Measurements from ENCODE around the gene VSTM4. TPM values are rescaled to one million over a fixed set of nuclear protein-coding genes. Genes with fewer than 3 reads are reported as not detected.

VSTM4 gene
- total and polyA plus RNA-seq, 9 of the 15 experiments (the other 6 are each of a cell fraction or from before 2014, with no cell fraction given), result 1.0 to 7.9 (median 3.0) TPM

- Histone ChIP-seq H3K4me3 (no peak overlapping the region), H3K9me3 (replicated peaks; ENCODE audit: control insufficient read depth, insufficient read depth, low read depth, low read length) (no peaks in the 10 kb centered on the region), H3K9me1 (ENCODE audit: control insufficient read depth, insufficient read depth, low read length) (no peaks in the 10 kb centered on the region), H3K4me2 (ENCODE audit: insufficient read depth, low read length) (no peak overlapping the region), H3K36me3 (ENCODE audit: control insufficient read depth, insufficient read depth, low read length) (no peaks in the 10 kb centered on the region), H3K4me1 (replicated peaks in 1 of 2; ENCODE audit: control insufficient read depth in 2 of 2, insufficient read depth in 2 of 2, low read length in 2 of 2) (no peaks in the 10 kb centered on the region), H3K27me3 (ENCODE audit: control insufficient read depth in 2 of 2, insufficient read depth in 2 of 2, low read length in 2 of 2) (peaks cover 4 to 38% of the 10 kb centered on the region in 2 experiments), H3K79me2 (ENCODE audit: control insufficient read depth, insufficient read depth, low read length) (no peaks in the 10 kb centered on the region), H2AFZ (ENCODE audit: low read depth, low read length) (no peak overlapping the region), H3K27ac (ENCODE audit: extremely low read depth, low read depth, low read length) (no peak overlapping the region), H3K9ac (ENCODE audit: insufficient read depth in 1 of 2, low read depth in 2 of 2, low read length in 2 of 2) (no peak overlapping the region), H4K20me1 (replicated peaks; ENCODE audit: control insufficient read depth, insufficient read depth, low read length) (no peaks in the 10 kb centered on the region)
- DNase-seq (ENCODE audit: extremely low read depth in 1 of 4, low spot score in 3 of 4) (no peak), ATAC-seq (no peak), FAIRE-seq (no peak)
- in situ Hi-C loops (cut with MboI), result no loop called here
- POLR2A ChIA-PET, result interaction anchor here (0.6 to 0.9 kb wide), 2 partner anchors 32 to 179 kb away, joined by 3 to 4 read pairs; no protein-coding TSS in a partner anchor
- CTCF ChIA-PET (ENCODE audit: low intra/inter-chr PET ratio), result no interaction called here
- no TSS peak for BruUV-seq (replicated peaks)
- WGBS (ENCODE audit: insufficient coverage, low coverage, missing lambda C conversion rate), result 5% methylated on average over 4 of the region's 4 CpGs
- intact Hi-C loops (cut with micrococcal nuclease), result no loop called here
- TF ChIP-seq PURB (CRISPR knock-in tag; IDR thresholded peaks at IDR 0.05; ENCODE audit: low read depth), result no peak
- no peak for TF ChIP-seq WHSC1 (IDR thresholded peaks at IDR 0.05; ENCODE audit: low read length)
- TF ChIP-seq NCOA2 (IDR thresholded peaks at IDR 0.05; ENCODE audit: partially characterized antibody in 2 of 2), result no peak
- TF ChIP-seq SIN3A (IDR thresholded peaks at IDR 0.05; ENCODE audit: borderline replicate concordance in 2 of 2, control insufficient read depth in 1 of 2, low read depth in 2 of 2, low read length in 2 of 2), result no peak
- TF ChIP-seq HES1 (IDR thresholded peaks at IDR 0.05; ENCODE audit: low read depth), result no peak
- no peak for TF ChIP-seq TFAM (CRISPR knock-in tag; conservative IDR thresholded peaks at IDR 0.05)
- no peak for TF ChIP-seq CHAMP1 (IDR thresholded peaks at IDR 0.05)
- no peak for TF ChIP-seq RERE (CRISPR knock-in tag; IDR thresholded peaks at IDR 0.05; ENCODE audit: borderline replicate concordance)
- no peak for TF ChIP-seq KDM4B (IDR thresholded peaks at IDR 0.05; ENCODE audit: borderline replicate concordance in 2 of 2, low read depth in 1 of 2)
- no peak for TF ChIP-seq NCOR1 (IDR thresholded peaks at IDR 0.05)
Observed at GRCh38 chr10:48970654-48971053, 144.7 kb downstream of the VSTM4 start.
